MCF 10A (cell line): Measurements from ENCODE around the gene SLC39A3. TPM values are rescaled to one million over a fixed set of nuclear protein-coding genes. Genes with fewer than 3 reads are reported as not detected.

ENCODE experiments used
- BruUV-seq: library from RNA; stranded (reverse); fragments of 400-500 nt; replicated peaks from 2 replicates; lab custom pipeline; 2021; lab: Mats Ljungman, UMichigan
- CTCF ChIA-PET: fragments of 300-600 bp; sonication (Branson Sonifier 250); formaldehyde crosslinking; extraction: SDS; loops from one replicate; lab custom pipeline; 2021; ENCODE audit warnings: antibody characterized with exemption, inconsistent platforms; lab: Yijun Ruan, JAX
- POLR2A ChIA-PET: fragments of 300-600, 350-650 bp; sonication (Branson Sonifier 250); formaldehyde crosslinking; extraction: SDS; loops from one replicate; lab custom pipeline; 2020; ENCODE audit warnings: antibody characterized with exemption, inconsistent platforms; lab: Yijun Ruan, JAX
- DNase-seq: peaks from one replicate; pipeline ENCODE4 v3.0.0-alpha.2; 2018; ENCODE audit not compliant: unreplicated experiment
- H3K27ac Mint-ChIP-seq: one replicate; pipeline ENCODE4 v1.8.0; 2022; ENCODE audit warnings: mild to moderate bottlenecking, low read depth, mixed read lengths; ENCODE audit not compliant: unreplicated experiment
- H3K27me3 Mint-ChIP-seq: one replicate; pipeline ENCODE4 v1.8.0; 2022; ENCODE audit warnings: mixed read lengths; ENCODE audit not compliant: insufficient read depth, unreplicated experiment
- H3K36me3 Mint-ChIP-seq: one replicate; pipeline ENCODE4 v1.8.0; 2022; ENCODE audit warnings: mild to moderate bottlenecking, moderate library complexity, mixed read lengths; ENCODE audit not compliant: insufficient read depth, unreplicated experiment
- H3K4me1 Mint-ChIP-seq: one replicate; pipeline ENCODE4 v1.8.0; 2022; ENCODE audit warnings: mixed read lengths; ENCODE audit not compliant: insufficient read depth, unreplicated experiment
- H3K4me3 Mint-ChIP-seq: one replicate; pipeline ENCODE4 v1.8.0; 2022; ENCODE audit warnings: mild to moderate bottlenecking, moderate library complexity, mixed read lengths; ENCODE audit not compliant: unreplicated experiment
- H3K9me3 Mint-ChIP-seq: one replicate; pipeline ENCODE4 v1.8.0; 2022; ENCODE audit warnings: mixed read lengths; ENCODE audit not compliant: unreplicated experiment
- intact Hi-C: fragments of 100-400 bp; cut with micrococcal nuclease; formaldehyde crosslinking; loops from 2 replicates; pipeline ENCODE4 v1.14.1; 2022
- total RNA-seq: library from RNA; stranded (reverse); gene quantifications from 2 replicates; pipeline ENCODE4 v1.2.3, GENCODE V29; 2022
- TF ChIP-seq, protein P1 (sequence below): fragments of 200-600 bp; IDR thresholded peaks from one replicate; pipeline ENCODE4 v1.8.0; 2022; ENCODE audit warnings: antibody characterized with exemption, mild to moderate bottlenecking; ENCODE audit not compliant: unreplicated experiment

Gene SLC39A3
- total RNA-seq, 1 experiment from 2014 or later = 21.3 TPM

DNA sequence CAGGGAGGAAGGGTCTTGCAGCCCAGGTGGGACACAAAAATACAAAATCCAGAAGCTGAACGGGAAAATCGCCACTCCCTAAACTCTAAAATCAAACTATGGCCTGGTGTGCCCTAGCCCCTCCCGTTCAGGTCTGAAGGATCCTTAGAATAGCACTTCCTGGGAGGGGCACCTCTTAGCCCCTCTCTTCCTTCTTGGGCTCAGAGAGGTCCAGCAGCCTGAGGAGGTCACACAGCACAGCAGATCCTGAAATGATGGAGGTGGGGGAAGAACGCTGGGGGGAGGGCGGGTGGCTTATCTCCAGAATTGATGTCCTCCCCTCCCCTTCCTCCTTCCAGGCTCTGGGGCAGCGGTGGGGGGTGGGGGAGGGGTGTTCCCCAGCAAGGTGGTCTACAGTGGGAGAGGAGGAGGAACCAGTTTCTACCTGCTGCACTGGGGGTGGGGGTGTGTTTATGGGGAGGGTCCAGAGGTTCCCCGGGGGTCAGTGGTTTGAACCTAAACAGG, 20.5 kb downstream of the SLC39A3 start:
- DNase-seq = no peak
- intact Hi-C loops = no loop called here
- TF ChIP-seq, protein P1, sequence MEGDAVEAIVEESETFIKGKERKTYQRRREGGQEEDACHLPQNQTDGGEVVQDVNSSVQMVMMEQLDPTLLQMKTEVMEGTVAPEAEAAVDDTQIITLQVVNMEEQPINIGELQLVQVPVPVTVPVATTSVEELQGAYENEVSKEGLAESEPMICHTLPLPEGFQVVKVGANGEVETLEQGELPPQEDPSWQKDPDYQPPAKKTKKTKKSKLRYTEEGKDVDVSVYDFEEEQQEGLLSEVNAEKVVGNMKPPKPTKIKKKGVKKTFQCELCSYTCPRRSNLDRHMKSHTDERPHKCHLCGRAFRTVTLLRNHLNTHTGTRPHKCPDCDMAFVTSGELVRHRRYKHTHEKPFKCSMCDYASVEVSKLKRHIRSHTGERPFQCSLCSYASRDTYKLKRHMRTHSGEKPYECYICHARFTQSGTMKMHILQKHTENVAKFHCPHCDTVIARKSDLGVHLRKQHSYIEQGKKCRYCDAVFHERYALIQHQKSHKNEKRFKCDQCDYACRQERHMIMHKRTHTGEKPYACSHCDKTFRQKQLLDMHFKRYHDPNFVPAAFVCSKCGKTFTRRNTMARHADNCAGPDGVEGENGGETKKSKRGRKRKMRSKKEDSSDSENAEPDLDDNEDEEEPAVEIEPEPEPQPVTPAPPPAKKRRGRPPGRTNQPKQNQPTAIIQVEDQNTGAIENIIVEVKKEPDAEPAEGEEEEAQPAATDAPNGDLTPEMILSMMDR = no peak
- no TSS peak for BruUV-seq
- Mint-ChIP-seq H3K9me3 (peaks cover 9% of the 10 kb centered on the region), H3K4me3 (no peak overlapping the region), H3K36me3 (no peaks in the 10 kb centered on the region), H3K4me1 (no peaks in the 10 kb centered on the region), H3K27me3 (no peaks in the 10 kb centered on the region), H3K27ac (no peak overlapping the region)
- POLR2A ChIA-PET = no interaction called here
- CTCF ChIA-PET = interaction anchor here (1.3 kb wide), 1 partner anchor 71 kb away, joined by 5 read pairs; no protein-coding TSS in a partner anchor

DNA sequence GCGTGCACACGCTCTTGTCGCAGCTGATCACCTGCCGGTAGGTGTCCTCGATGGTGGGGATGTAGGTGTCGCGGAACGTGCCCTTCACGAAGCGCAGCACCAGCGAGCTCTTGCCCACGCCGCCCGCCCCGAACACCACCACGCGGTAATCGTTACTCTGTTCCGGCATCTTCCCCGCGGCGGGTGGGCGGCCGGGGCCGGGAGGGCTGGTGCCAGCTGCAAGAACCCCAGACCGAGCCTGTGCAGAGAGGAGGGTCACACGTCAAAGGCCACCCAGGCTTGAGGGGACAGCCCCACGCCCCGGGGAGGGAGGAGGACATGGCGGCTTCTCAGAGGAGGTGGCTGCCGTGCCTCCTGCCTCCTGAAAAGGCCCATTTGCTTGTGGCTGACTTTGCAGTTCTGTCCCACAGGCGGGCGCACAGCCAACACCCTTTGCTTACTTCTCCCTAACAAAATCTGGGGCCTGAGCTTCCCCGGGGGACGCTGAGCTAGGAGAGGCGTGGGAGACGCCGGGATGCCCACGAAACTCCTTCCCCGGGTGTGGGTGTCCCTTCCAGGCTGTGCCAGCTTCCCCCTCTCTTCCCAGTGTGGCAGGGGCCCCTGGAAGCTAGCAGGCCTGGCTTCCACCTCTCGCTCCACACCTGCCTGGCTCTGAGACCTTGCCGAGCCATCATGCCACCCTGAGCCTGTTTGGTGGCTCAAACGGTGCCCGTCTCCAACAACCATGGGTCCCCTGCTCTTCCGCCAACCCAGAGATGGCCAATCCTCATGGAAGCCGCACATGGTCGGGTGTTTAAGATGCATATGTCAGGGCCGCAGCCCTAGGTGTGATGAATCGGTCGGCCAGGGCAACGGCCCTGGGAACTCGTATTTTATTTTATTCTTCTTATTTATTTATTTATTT, 21.9 kb downstream of the SLC39A3 start:
- no TSS peak for BruUV-seq
- intact Hi-C loops = no loop called here
- H3K27me3 Mint-ChIP-seq = no peaks in the 10 kb centered on the region
- H3K9me3 Mint-ChIP-seq = peaks cover 9% of the 10 kb centered on the region
- TF ChIP-seq, protein P1 = no peak
- CTCF ChIA-PET = interaction anchor here (0.5 to 1.3 kb wide), 2 partner anchors 14 to 70 kb away, joined by 3 to 5 read pairs; no protein-coding TSS in a partner anchor
- POLR2A ChIA-PET = interaction anchor here (1.0 kb wide), 1 partner anchor 66 kb away, joined by 3 read pairs; the partner anchor contains the start of gene SGTA
- H3K4me3 Mint-ChIP-seq = no peak overlapping the region
- H3K36me3 Mint-ChIP-seq = no peaks in the 10 kb centered on the region
- H3K27ac Mint-ChIP-seq = no peak overlapping the region
- H3K4me1 Mint-ChIP-seq = no peaks in the 10 kb centered on the region
- DNase-seq = no peak

DNA sequence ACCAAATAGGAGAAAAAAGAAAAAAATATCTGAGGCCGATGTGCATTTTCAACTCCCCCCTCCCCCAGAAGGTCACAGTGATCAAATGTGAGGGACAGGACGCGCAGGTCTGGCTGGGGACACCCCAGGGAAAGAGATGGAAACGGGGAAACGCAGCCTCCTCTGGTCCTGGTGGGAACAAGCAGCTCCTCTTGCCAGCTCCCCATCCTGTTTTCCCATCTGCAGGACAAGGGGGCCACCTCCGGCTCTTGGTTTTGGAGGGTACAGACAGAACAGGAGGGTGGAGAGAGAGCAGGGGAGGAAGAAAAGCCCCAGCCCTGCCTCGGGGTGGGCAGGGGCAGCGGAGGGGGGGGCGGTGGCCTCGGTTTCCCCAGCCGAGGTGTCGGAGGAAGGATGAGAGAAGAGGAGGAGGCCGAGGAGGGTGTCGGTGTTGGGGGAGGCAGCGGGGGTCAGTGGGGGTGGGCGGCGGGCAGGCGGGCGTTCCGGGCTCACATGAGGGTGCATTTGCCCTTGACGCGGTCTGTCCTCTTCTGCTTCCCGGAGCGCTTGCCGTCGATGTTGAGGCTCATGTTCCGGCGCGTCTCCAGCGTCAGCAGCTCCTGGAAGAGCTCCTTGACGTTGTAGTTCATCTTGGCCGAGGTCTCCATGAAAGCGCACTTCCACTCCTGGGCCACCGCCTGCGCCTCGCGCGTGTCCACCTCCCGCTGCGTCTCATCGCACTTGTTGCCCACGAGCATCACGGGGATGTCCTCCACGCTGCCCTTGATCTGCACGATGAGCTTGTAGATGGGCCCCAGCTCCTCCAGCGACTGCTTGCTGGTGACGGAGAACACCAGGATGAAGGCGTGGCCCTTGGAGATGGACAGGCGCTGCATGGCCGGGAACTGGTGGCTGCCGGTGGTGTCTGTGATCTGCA, 22.8 kb downstream of the SLC39A3 start:
- Mint-ChIP-seq H3K27ac (no peak overlapping the region), H3K4me1 (no peaks in the 10 kb centered on the region), H3K36me3 (no peaks in the 10 kb centered on the region), H3K4me3 (no peak overlapping the region), H3K27me3 (no peaks in the 10 kb centered on the region), H3K9me3 (peaks cover 9% of the 10 kb centered on the region)
- no peak for DNase-seq
- TF ChIP-seq, protein P1 = no peak
- intact Hi-C loops = no loop called here
- no TSS peak for BruUV-seq
- CTCF ChIA-PET = no interaction called here
- POLR2A ChIA-PET = interaction anchor here (1.0 kb wide), 1 partner anchor 67 kb away, joined by 3 read pairs; the partner anchor contains the start of gene SGTA

DNA sequence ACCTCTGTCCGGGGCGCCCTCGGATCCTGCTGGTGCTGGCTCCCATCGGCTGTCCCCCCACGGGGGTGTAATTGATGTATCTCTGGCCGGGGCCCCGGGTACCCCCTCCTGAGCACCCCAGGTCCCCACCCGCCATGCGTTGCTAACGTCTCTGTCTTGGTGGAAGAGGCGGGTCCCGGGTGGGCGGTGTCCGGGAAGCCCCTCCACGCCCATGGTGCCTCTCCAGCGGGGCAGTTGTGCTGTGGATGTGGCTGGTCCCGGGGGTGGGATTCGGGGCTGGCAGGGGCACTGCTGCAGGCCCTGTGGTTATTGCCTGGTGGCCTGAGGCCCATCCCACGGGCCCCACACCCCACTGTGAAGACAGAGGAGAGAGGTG, 23.6 kb downstream of the SLC39A3 start:
- no peaks in the 10 kb centered on the region for H3K36me3 Mint-ChIP-seq
- intact Hi-C loops = no loop called here

More for the DNA sequence above, 23.6 kb downstream of the SLC39A3 start:
- Mint-ChIP-seq H3K9me3 (peaks cover 9% of the 10 kb centered on the region), H3K27ac (no peak overlapping the region), H3K4me3 (no peak overlapping the region), H3K27me3 (no peaks in the 10 kb centered on the region), H3K4me1 (no peaks in the 10 kb centered on the region)
- no TSS peak for BruUV-seq
- TF ChIP-seq, protein P1 = no peak
- ChIA-PET POLR2A (no interaction called here), CTCF (no interaction called here)
- no peak for DNase-seq
